Measurements from ENCODE around the gene FBXO5.

The FBXO5 gene

DNA sequence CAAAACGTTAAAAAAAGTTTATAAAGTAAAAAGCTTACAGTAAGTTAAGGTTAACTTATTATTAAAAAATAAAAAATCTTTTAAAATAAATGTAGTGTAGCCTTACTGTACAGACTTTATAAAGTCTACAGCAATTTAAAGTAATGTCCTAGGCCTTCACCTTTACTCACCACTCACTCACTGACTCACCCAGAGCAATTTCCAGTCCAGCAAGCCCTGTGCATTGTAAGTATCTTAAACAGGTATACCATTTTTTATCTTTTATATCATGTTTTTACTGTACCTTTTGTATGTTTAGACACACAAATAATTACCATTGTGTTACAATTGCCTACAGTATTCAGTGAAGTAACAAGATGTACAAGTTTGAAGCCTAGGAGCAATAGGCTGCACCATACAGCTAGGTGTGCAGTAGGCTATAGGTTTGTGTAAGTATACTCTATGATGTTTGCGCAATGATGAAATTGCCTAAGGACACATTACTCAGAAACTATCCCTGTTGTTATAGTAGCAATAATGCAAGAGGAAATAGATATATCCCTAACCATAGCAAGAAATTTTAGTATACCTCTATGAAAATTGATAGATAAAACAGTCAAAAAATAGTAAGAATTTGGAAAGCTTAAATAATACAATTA, 39.5 kb downstream of the FBXO5 start:
- Histone ChIP-seq H3K27me3 (ENCODE audit: insufficient read depth, low read length) (no peaks in the 10 kb centered on the region), H3K27ac (ENCODE audit: low read length) (no peak overlapping the region), H3K9me3 (ENCODE audit: insufficient read depth, low read depth, low read length) (no peaks in the 10 kb centered on the region), H3K9ac (ENCODE audit: low read depth, low read length) (no peak overlapping the region), H3K36me3 (ENCODE audit: insufficient read depth, low read depth, low read length) (no peaks in the 10 kb centered on the region), H3K4me1 (ENCODE audit: insufficient read depth, low read length) (peaks cover 5% of the 10 kb centered on the region; the same call in 1 of the 2 replicates), H3K4me3 (ENCODE audit: low read length) (no peak overlapping the region)

DNA sequence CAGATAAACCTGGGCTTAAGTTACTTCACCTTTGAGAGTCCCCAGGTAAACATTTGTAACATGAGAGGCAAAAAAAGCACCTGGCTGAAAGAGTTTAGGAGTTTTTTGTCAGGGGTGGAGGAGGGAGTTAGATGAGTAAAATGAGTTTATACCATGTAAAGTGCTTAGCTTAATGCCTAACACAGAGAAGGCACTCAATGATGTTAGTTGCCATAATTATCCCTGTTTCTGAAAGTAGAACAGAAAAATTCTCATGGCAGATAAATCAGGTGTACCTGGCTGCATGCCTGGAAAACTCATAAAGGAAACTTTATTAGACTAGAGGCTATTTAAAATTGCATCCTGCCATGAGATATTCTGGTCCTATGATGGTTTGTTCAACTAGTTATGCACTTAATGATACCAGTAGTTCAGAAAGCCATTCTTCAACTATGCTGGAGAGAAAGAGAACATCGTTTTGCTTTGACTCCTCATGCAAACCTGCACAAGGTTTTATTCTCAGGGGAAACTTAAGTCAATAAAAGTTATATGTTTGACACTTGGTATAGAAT, 40.4 kb downstream of the FBXO5 start:
- Histone ChIP-seq H3K27me3 (ENCODE audit: insufficient read depth, low read length) (no peaks in the 10 kb centered on the region), H3K4me3 (ENCODE audit: low read length) (no peak overlapping the region), H3K27ac (ENCODE audit: low read length) (no peak overlapping the region), H3K36me3 (ENCODE audit: insufficient read depth, low read depth, low read length) (no peaks in the 10 kb centered on the region), H3K9ac (ENCODE audit: low read depth, low read length) (no peak overlapping the region), H3K4me1 (ENCODE audit: insufficient read depth, low read length) (peaks cover 5% of the 10 kb centered on the region; the same call in 1 of the 2 replicates), H3K9me3 (ENCODE audit: insufficient read depth, low read depth, low read length) (no peaks in the 10 kb centered on the region)

DNA sequence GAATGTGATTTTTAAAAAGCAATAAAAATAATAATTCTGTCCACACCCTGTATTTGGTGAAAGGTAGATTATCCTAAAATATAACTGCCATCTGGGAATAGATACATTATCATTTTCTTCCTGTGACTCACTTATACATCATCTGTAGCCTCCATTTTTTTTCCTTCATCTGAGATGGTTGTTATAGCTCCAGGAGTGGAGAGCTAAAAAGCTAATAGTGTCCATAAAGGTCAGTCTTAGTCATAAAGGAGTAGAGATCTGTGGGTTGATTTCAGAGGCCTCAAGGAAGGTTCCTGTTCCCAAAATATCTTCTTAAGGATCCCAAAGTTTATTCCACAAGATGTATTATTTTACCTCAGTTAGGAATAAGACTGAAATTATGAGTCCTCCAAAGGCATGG, 41.1 kb downstream of the FBXO5 start:
- Histone ChIP-seq H3K9ac (ENCODE audit: low read depth, low read length) (no peak overlapping the region), H3K27me3 (ENCODE audit: insufficient read depth, low read length) (no peaks in the 10 kb centered on the region), H3K9me3 (ENCODE audit: insufficient read depth, low read depth, low read length) (no peaks in the 10 kb centered on the region), H3K4me1 (ENCODE audit: insufficient read depth, low read length) (peaks cover 2% of the 10 kb centered on the region; the same call in 1 of the 2 replicates), H3K36me3 (ENCODE audit: insufficient read depth, low read depth, low read length) (no peaks in the 10 kb centered on the region), H3K27ac (ENCODE audit: low read length) (no peak overlapping the region), H3K4me3 (ENCODE audit: low read length) (no peak overlapping the region)

DNA sequence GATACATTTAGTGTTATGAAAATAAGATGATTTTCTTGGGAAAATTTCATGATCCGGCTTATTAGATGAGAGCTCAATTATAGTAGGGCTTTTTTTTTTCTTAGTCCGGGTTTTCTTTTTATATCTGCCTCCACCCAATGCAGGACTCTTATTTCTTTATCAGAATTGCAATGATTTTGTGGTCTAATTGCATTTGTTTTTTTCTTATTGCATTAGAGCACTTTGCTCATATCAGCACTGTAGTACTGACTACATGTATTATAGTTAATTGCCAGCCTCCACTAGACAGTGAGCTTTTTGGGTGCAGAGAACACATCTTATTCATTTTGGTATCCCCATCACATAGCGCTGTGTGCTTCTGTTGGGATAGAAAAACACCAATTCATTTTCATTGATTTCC, 50.0 kb downstream of the FBXO5 start:
- no peak overlapping the region for H3K4me3 ChIP-seq (ENCODE audit: low read length)
- no peak overlapping the region for H3K27ac ChIP-seq (ENCODE audit: low read length)
- no peak overlapping the region for H3K9ac ChIP-seq (ENCODE audit: low read depth, low read length)
- no peaks in the 10 kb centered on the region for H3K9me3 ChIP-seq (ENCODE audit: insufficient read depth, low read depth, low read length)
- H3K4me1 ChIP-seq (ENCODE audit: insufficient read depth, low read length), result no peaks in the 10 kb centered on the region
- no peaks in the 10 kb centered on the region for H3K27me3 ChIP-seq (ENCODE audit: insufficient read depth, low read length)
- no peaks in the 10 kb centered on the region for H3K36me3 ChIP-seq (ENCODE audit: insufficient read depth, low read depth, low read length)

DNA sequence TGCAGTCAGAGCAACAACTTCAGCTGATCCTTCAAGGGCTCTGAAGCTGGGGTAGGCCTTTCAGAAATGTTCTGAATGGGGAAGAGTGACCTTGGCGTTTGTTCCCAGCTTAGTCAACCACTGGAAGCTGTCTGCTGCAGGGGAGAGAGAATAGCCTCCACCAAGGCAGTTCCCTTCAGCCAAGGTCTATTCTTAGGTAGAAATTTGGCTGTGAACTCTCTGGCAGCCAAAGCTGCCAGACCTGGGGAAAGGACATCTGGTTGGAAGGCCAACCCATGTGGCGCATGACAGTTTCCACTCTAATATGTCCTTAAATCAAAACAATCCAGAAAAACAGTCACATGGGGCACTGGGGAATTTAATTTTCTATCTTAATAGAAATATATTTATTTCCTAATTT, 60.1 kb downstream of the FBXO5 start:
- Histone ChIP-seq H3K4me1 (ENCODE audit: insufficient read depth, low read length) (peaks cover 5% of the 10 kb centered on the region; the same call in 1 of the 2 replicates), H3K36me3 (ENCODE audit: insufficient read depth, low read depth, low read length) (no peaks in the 10 kb centered on the region), H3K9ac (ENCODE audit: low read depth, low read length) (no peak overlapping the region), H3K27ac (ENCODE audit: low read length) (no peak overlapping the region), H3K27me3 (ENCODE audit: insufficient read depth, low read length) (no peaks in the 10 kb centered on the region), H3K9me3 (ENCODE audit: insufficient read depth, low read depth, low read length) (no peaks in the 10 kb centered on the region), H3K4me3 (ENCODE audit: low read length) (no peak overlapping the region)

All from iPS-20b (cell line).